HG02678 (cell line): ENCODE results near the gene TYW1.
"Not testable (repeated sequence)": the region's sequence is repeated elsewhere in the genome, so short reads cannot be mapped to it uniquely, and the experiment has no call there.

Source experiments
- ATAC-seq: cut with Tn5 transposase; IDR thresholded peaks from one replicate; pipeline ENCODE4 v1.9.1; 2021; ENCODE audit warnings: mild to moderate bottlenecking, moderate library complexity; ENCODE audit not compliant: unreplicated experiment

The TYW1 gene

DNA sequence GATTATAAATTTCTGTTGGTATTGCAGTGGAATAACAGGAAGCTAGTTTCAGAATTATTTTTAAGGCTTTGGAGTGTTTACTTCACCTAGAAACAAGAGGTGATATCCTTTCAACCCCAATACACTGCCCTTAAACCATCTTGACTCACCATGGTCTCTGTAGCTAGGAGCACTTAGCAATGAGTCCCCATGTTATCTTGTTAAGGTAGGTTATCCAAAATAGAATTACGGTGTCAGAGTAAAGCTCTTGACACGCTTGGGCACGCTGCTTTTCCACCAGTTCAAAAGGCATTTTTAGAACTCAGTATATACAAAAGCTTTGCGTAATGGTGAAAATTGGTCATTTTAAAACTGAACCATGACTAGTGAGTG lies 46.9 kb downstream of the TYW1 start:
- not testable (repeated sequence) for ATAC-seq

DNA sequence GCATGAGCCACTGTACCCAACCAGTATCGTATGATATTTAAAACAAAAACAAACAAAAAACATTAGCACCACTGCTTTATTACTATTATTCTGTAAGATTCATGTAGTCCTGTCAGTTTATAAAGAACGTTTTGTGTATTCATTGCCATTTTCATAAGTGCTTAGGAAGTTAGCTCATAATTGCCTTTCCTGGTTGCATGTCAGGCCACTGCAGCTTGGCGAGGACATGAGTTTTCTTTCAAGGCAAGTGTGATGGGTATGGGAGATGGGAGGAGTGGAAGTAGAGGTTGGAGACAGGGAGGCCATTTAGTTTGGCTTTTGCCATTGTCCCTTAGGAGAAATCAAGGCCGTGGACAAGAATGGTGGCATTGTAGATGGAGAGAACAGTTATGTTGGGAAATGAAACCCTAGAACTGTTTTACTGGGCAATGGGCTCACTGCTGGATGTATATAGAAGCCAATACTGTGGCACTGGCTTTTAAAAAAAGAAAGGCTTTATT lies 48.9 kb downstream of the TYW1 start:
- ATAC-seq: no peak

GRCh38 chr7:67046819-67047218 lies 50.2 kb downstream of the TYW1 start:
- ATAC-seq: not testable (repeated sequence)

DNA sequence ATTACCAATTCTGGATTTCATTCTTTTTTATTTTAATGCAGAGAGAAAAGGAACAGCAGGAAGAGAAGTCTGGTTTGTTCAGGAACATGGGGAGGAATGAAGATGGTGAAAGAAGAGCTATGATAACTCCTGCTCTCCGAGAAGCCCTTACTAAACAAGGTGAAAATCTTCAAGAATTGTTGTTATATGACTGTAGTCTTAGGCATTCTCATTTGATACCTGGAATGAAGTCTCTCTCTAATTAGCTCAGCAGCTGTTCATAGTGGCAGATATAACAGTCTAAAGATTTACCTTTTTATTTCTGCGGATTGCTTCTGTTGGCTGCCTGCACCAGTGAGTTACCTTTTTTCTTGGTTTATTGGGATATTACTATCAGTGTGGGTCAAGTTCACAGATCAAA lies 53.3 kb downstream of the TYW1 start:
- not testable (repeated sequence) for ATAC-seq

DNA sequence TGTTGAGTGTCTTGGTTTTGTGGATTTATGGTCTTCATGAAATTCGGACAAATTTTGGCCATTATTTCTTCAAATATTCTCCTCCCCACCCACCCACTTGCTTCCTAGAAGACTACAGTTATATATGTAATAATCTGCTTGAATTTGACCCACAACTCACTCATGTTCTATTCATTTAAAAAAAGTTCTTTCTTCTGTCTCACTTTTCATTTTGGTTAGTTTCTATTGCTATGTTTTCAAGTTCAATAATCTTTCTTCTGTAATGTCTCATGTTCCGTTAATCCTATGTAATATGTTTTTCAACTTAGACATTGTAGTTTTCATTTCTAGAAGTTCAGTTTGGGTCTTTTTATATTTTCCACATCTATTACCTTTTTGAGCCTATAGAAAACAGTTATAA lies 55.5 kb downstream of the TYW1 start:
- not testable (repeated sequence) for ATAC-seq

DNA sequence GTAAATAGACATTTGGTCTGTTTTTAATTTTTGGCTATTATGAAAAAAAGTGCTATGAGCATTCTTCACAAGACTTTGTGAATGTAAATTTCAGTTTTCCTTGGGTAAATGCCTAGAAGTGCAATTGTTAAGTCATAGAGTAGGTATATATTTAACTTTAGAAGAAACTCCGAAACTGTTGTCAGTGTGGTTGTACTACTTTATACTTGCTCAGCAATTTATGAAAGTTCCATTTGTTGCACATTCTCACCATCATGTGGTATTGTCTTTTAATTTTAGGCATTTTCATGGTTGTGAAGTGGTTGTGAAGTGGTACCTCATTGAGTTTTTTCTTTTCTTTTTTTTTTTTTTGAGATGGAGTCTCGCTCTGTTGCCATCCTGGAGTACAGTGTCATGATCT lies 60.0 kb downstream of the TYW1 start:
- no peak for ATAC-seq

DNA sequence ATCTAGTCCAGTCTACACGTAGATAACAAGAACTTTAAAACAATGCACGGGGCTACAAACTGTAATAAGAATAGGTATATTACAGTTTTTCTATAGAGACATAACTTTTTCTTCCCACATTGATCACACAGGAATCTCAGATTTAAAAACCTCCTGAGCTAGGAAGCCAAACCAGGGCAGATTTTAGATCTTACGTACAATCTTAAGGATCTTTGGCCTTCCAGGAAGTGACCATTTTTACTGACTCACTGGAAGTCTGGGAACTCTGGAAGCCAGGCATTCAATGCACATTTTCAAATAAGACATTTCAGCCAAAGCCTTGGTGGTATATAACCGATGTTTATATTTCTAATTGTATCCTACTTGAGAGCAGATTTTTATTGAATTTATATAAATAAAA lies 64.7 kb downstream of the TYW1 start:
- not testable (repeated sequence) for ATAC-seq

- not testable (repeated sequence) for ATAC-seq
Observed at GRCh38 chr7:67062802-67063201, 66.2 kb downstream of the TYW1 start.

DNA sequence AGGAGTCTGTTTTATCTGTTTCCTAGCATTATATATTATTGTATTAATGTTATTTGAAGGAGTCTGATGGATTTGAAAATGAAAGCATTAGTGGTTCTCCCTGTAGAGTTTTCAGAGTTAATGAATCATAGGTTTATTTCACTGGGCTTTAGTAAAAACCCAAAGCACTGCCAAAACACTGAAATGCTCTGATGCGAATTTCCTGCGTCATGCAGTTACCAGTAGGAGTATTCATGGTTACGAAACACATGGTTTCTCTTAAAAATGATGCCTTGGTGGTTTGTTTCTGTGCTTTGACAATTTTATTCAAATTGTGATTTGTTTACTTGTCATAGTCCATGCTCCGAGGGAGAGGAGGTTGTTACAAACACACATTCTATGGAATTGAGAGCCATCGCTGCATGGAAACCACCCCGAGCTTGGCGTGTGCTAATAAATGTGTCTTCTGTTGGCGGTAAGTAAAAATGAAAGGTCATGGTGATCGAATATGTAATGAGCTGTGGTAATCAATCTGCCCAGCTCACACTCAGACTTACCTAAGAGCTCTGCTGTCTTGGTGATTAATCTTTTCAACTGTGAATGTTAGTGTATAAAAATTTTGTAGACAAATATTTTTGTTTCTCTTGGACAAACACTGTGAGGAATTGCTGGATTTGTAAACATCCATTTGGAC lies 70.5 kb downstream of the TYW1 start:
- not testable (repeated sequence) for ATAC-seq

DNA sequence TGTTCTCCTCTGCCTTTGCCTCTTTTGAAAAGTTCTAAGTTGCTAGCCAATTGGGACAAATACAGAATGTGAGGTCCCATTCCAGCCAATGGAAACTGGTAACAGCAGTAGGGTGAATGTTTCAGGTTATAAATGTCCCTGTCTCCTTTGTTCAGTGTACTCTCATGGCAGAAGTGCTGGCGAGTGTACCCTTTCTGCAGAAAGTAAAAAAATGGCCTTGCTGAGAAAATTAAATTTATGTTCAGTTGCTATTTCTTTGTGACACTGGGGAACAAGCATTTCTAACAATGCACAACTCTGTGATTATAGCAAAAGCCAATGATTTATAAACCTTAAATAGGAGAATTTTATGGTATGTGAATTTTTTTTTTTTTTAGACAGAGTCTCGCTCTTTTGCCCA lies 79.5 kb downstream of the TYW1 start:
- ATAC-seq: not testable (repeated sequence)

GRCh38 chr7:67082880-67083279 lies 86.2 kb downstream of the TYW1 start:
- not testable (repeated sequence) for ATAC-seq

GRCh38 chr7:67089261-67089660 lies 92.6 kb downstream of the TYW1 start:
- not testable (repeated sequence) for ATAC-seq

DNA sequence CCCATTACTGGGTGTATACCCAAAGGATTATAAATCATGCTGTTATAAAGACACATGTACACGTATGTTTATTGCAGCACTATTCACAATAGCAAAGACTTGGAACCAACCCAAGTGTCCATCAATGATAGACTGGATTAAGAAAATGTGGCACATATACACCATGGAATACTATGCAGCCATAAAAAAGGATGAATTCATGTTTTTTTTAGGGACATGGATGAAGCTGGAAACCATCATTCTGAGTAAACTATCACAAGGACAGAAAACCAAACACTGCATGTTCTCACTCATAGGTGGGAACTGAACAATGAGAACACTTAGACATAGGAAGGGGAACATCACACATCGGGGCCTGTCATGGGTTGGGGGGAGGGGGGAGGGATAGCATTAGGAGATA lies 94.4 kb downstream of the TYW1 start:
- not testable (repeated sequence) for ATAC-seq

DNA sequence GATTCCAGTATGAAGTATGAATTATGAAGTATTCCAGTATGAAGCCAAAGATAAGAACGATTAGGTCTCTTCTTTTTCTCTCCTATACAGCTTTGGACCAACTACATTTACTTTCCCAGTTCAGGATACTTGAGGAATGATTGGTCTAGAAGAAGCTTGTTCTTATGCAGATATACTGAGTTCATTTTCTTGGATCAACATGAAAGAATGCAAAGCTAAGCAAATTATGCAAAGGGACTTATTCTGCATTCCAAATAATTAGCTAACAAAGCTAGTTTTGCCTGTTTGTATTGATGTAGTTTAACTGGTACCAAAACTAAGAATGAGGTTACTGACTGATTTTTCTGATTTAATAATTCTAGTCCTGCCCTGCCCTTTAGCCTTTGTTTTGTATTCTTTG lies 101.4 kb downstream of the TYW1 start:
- not testable (repeated sequence) for ATAC-seq

DNA sequence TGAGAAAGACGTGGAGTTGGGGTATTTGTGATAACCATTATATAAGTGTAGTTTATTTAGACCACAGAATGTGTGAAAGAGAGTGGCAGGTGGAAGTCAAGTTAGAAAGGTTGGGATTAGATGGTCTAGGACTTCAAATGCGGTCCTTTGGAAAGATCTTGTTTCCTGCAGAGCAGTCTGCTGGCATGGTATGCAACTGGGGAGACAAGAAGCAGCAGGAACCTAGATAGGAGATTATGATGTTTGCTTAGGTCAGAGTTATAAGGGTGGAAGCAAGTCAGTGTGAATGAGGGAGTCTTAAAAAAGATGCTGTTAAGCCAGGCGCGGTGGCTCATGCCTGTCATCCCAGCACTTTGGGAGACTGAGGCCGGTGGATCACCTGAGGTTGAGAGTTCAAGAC lies 102.8 kb downstream of the TYW1 start:
- ATAC-seq: not testable (repeated sequence)

DNA sequence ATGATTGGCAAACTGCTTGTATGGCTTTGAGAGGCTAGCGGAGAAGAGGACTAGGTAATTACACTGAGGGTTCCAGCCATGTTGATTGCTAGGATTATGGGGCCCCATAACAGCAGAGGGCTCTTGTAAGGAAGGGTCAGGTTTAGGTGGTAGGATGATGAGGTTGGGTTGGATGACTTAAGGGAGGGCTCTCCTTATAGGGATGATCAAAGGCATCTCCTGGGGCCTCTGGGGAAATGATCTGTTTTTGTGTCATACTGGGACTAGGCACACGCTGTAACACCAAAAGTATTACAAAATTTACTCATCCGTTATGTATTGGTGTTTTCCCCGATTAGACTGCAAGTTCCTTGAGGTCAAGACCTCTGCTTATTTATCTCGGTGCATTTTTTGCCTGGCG lies 103.4 kb downstream of the TYW1 start:
- ATAC-seq: not testable (repeated sequence)

- no peak for ATAC-seq
Observed at GRCh38 chr7:67100956-67101361, 104.3 kb downstream of the TYW1 start.

DNA sequence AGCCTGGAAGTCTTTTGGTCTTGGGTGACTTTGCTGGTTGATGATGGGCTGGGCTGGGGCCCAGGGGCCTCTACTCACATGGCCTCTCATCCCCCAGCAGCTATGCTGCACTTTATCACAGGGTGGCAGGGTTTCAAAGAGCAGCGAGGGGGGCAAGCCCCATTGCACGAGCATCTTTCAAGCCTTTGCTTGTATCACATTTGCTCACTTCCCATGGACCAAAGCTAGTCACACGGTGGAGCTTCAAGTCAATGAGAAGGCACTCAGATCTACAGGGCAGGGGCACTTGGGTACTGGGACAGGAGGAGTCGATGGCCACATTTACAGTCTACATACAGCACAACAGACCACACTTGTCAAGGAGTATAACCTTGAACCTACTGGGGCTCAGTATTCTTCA lies 108.3 kb downstream of the TYW1 start:
- not testable (repeated sequence) for ATAC-seq

GRCh38 chr7:67105377-67105776 lies 108.7 kb downstream of the TYW1 start:
- no peak for ATAC-seq

DNA sequence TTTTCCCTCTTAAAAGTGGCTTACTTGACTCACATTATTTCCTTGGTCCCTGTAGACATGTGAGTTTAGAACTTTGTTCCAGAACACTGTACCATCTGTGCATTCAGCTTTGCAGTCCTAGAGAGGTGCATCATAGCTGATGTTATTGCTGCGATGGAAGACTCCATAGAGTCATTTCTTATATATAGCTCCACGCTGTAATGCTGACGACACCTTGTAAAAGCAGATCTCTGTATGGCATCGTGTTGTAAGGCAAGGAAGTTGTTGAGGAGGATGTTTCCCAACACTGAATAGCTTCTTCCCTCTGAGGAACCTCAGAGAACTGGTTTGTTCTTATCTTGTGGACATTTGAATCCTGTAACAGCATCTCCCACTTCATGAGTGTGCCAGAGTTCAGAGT lies 109.6 kb downstream of the TYW1 start:
- not testable (repeated sequence) for ATAC-seq

DNA sequence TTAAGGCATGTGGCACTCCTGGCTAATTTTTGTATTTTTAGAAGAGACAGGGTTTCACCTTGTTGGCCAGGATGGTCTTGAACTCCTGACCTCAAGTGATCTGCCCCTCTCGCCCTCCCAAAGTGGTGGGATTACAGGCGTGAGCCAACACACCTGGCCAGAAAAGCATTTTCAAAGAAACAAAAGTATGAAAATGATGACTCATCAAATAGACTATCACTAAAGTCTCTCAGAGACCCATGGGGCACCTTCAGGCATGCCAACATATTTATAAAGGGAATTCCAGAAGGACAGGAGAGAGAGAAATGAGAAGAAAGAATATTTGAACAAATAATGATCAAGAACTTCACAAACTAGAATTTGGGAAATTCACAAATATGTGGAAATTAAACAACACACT lies 114.7 kb downstream of the TYW1 start:
- not testable (repeated sequence) for ATAC-seq

GRCh38 chr7:67114483-67115246 lies 118.0 kb downstream of the TYW1 start:
- not testable (repeated sequence) for ATAC-seq
